Left cardiac atrium (tissue), 4 donors: ENCODE data around the gene ZSCAN21. TPM values are rescaled to one million over a fixed set of nuclear protein-coding genes. Genes with fewer than 3 reads are reported as not detected.
A peak's percentile ranks its signal among the peaks of the same experiment; 100 is the strongest.

Experiments
- ATAC-seq, 2 donors: fragments of 200-7000 bp; cut with Tn5 transposase; one replicate each; pipeline ENCODE4 v1.9.1; 2020; ENCODE audit warnings: mild to moderate bottlenecking in 2 of 2, moderate library complexity in 2 of 2
- DNase-seq: peaks from one replicate; pipeline ENCODE4 v3.0.0-alpha.2; 2020
- intact Hi-C, 2 donors: fragments of 100-400 bp; cut with DNase I; formaldehyde crosslinking; loops; one replicate each; pipeline versions ENCODE4 v1.14.1 to v1.15.1; 2022 to 2023
- total RNA-seq, 2 donors: library from RNA; stranded (reverse); fragmentation: NEBNext Ultra II Directional; extraction: Animal tissue kit (Norgen Biotek cat#: 25700); gene quantifications; one replicate each; pipeline ENCODE4 v1.2.1, GENCODE V29; 2021
- donor health status: DM: no; HTN: yes; CAD: no.
- donor health status: DM: no; HTN: yes; CAD: no; lungs with severe emphysema.
- donor health status: DM: yes; HTN: yes; CAD: no.
- donor health status: Dilated cardiomyopathy.

The ZSCAN21 gene
- total RNA-seq, 2 donors from 2014 or later, result 8.4 to 9.1 TPM

DNA sequence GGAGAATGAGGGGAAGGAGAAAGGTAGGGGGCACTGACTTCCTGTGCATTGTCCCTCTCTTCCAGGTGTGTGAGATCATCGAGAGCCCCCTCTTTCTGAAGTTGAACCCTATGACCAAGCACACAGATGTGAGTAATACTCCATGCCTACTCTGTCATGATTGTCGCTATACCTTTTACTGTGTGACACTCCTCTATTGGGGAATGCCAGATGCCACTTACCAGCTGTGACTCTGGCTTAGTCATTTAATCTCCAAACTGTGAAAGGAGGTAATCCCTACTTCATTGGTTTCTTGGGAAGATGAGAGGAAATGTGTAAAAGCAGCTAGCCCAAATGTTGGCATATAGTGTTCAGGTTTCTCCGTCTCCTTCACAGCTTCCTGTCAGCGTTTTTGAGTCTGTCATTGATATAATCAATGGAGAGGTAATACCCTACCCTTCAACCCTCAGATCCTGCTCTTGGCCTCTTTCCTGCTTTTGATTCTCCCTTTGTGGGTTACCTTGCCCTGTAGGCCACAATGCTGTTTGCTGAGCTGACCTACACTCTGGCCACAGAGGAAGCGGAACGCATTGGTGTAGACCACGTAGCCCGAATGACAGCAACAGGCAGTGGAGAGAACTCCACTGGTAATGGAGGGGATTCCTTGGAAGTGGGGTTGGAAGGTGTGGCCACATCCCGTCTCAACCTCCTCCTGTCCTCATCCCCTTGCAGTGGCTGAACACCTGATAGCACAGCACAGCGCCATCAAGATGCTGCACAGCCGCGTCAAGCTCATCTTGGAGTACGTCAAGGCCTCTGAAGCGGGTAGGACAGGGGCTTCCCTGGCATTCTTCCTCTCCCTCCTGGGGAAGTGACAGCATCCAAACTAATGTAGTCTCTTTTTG is 41.2 kb downstream of the ZSCAN21 start:
- intact Hi-C loops, result no loop called here
- ATAC-seq (no peak), DNase-seq (no peak)

DNA sequence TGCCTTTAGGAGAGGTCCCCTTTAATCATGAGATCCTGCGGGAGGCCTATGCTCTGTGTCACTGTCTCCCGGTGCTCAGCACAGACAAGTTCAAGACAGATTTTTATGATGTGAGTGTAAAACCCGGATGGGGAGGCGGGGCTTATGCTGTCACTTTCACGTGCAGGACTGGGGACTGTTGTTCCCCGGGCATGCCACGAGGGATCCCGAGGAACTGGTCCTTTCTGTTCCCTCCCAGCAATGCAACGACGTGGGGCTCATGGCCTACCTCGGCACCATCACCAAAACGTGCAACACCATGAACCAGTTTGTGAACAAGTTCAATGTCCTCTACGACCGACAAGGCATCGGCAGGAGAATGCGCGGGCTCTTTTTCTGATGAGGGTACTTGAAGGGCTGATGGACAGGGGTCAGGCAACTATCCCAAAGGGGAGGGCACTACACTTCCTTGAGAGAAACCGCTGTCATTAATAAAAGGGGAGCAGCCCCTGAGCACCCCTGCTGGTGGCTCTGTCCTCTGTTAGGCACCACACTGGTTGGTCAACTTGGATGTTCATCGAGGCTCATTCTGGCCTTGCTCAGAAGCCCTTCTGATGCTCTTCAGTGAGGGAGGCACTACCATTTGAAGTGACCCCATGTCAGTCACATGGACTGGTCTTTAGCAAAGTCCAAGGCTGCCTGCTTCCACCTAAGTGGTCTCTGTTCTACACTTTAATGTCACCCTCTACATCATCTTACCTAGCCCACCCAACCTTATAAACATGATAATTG is 42.0 kb downstream of the ZSCAN21 start:
- DNase-seq (no peak), ATAC-seq (no peak)
- intact Hi-C loops, result no loop called here

- DNase-seq (no peak), ATAC-seq (no peak)
- intact Hi-C loops, result no loop called here
Observed at GRCh38 chr7:100093054-100093453, 43.5 kb downstream of the ZSCAN21 start.

DNA sequence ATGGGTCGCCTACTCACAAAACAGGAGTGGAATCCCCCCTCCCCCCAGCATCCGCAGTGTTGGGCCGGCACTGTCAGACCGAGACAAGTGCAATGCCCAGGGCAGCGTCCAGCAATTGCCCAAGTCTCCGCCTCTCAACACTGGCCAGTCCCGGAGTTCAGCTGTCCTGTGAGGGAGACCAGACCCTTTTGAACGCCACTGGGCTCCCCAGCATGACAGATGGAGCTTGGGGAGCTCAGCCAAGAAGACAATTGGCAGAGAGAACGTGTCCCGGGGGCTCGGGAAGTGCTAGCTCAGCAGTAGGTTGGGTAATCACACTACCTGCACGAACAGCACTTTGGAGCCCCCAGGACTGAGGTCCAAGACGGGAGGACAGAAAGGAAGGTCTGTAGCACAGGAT is 43.9 kb downstream of the ZSCAN21 start:
- intact Hi-C loops, result no loop called here
- DNase-seq (no peak), ATAC-seq (peak in 1 of 2 donors; percentile 59)

GRCh38 chr7:100093925-100094486 is 44.4 kb downstream of the ZSCAN21 start:
- DNase-seq (no peak), ATAC-seq (peak in 1 of 2 donors; percentile 34)
- intact Hi-C loops, result no loop called here

GRCh38 chr7:100095289-100095688 is 45.7 kb downstream of the ZSCAN21 start:
- intact Hi-C loops, result no loop called here
- ATAC-seq (no peak), DNase-seq (no peak)

DNA sequence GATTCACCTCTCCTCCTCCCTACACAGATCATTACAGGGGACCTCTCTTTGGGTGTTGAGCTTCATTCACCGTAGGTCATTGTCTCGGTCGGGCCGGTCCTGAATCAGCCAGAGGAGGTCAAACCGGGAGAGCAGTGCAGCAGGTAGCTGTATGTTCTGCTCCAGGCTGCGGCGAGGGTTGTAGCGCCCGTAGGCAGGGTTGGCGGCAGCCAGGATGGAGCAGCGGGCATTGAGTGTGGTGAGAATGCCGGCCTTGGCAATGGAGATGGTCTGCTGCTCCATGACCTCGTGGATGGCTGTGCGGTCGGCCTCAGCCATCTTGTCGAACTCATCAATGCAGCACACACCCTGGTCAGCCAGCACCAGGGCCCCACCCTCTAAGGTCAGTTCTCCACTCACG is 46.1 kb downstream of the ZSCAN21 start:
- intact Hi-C loops, result no loop called here

GRCh38 chr7:100098913-100099312 is 49.3 kb downstream of the ZSCAN21 start:
- DNase-seq (no peak), ATAC-seq (no peak)
- intact Hi-C loops, result no loop called here

More for the DNA sequence above, 46.1 kb downstream of the ZSCAN21 start:
- no peak for DNase-seq
- no peak for ATAC-seq

DNA sequence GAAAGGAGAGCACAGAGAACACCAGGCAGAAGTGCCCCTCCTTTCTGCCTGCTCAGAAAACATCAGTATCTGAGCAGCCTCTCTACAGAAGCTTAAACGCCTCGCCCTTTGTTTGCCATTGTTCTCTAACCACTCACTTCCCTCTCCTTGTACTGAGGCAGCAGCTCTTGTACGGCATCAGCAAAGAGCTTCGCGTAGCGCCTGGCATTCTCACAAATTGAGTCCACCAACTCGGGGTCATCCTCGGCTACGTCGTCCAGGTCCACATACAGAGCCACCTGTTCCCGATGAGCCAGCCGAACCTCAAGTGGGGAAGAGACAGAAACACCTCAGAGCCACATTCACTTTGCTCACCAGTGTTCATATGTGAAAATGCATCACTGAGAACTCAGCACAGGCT is 49.9 kb downstream of the ZSCAN21 start:
- intact Hi-C loops, result no loop called here
- ATAC-seq (no peak), DNase-seq (no peak)

- ATAC-seq, result peak; percentile 92 to 95
- intact Hi-C loops, result no loop called here
- DNase-seq, result peak; percentile 94
Observed at GRCh38 chr7:100100420-100101015, 50.9 kb downstream of the ZSCAN21 start.

GRCh38 chr7:100101016-100101862 is 51.7 kb downstream of the ZSCAN21 start, which contains the start of the genes AP4M1 and MCM7:
Gene AP4M1 (plus strand): TSS chr7:100101643. CDS start chr7:100101715, 72 bp downstream.
Gene MCM7 (minus strand): TSS chr7:100101397. CDS start chr7:100101294, 103 bp downstream.
- intact Hi-C loops, result no loop called here
- peak; percentile 96 to 97 for ATAC-seq
- peak; percentile 99 for DNase-seq

DNA sequence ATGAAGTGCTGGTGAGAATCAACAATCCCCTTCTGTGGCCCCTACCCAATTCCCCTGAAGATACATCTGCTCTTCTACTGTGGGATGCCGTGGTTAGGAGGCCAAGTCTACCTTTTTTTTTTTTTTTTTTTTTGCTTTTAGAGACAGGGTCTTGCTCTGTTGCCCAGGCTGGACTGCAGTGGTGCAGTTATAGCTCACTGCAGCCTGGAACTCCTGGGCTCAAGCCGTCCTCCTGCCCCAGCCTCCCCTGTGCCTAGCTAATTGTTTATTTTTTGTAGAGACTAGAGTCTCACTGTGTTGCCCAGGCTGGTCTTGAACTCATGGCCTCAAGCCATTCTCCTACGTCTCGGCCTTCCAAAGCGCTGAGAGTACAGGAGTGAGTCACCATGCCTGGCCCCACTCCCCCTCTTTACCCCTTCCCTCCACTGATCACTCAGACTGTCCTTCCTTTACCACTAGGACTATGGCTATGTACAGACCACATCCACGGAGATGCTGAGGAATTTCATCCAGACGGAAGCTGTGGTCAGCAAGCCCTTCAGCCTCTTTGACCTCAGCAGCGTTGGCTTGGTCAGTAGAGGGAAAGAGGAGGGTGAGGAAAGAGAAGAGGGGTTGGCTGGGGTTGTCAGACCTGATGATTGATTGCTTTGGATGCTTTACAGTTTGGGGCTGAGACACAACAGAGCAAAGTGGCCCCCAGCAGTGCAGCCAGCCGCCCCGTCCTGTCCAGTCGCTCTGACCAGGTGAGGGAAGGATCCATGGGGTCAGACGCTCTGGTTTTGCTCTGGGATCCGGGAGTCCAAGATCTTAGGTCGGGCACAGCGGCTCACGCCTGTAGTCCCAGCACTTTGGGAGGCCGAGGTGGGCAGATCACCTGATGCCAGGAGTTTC is 53.6 kb downstream of the ZSCAN21 start:
- intact Hi-C loops, result no loop called here
- no peak for DNase-seq
- no peak for ATAC-seq

- ATAC-seq (no peak), DNase-seq (no peak)
- intact Hi-C loops, result no loop called here
Observed at GRCh38 chr7:100105534-100105933, 56.0 kb downstream of the ZSCAN21 start.

GRCh38 chr7:100106633-100107032 is 57.1 kb downstream of the ZSCAN21 start:
- ATAC-seq (no peak), DNase-seq (no peak)
- intact Hi-C loops, result no loop called here

DNA sequence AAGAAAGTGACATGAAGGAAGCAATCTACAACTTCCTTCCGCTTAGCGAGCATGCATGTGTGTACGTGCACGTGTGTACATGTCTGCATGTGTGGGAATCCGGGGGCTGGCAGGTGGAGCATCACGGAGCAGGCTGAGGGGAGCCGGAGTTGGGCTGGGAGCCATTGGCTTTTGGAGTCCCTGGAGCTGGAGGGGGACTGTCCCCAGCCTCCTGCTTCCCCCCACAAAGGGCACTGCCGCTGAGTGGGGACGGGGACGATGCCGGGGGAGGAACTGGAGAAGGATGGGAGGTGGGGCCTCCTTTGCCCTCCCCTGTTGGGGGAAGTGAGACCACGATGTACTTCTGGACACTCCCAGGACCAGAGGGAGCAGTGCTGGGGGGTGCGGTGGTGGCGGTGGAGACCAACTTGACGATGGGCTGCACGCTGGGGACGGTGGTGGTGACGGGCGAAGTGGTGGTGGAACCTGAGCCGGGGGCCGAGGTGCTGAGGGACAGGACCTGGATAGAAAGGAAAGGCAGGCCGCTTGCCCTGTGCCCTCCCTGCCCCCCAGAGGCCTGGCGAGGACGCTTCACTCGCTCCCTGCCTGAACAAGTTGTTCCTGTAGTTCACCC is 57.7 kb downstream of the ZSCAN21 start:
- ATAC-seq, result no peak
- no peak for DNase-seq
- intact Hi-C loops, result no loop called here

DNA sequence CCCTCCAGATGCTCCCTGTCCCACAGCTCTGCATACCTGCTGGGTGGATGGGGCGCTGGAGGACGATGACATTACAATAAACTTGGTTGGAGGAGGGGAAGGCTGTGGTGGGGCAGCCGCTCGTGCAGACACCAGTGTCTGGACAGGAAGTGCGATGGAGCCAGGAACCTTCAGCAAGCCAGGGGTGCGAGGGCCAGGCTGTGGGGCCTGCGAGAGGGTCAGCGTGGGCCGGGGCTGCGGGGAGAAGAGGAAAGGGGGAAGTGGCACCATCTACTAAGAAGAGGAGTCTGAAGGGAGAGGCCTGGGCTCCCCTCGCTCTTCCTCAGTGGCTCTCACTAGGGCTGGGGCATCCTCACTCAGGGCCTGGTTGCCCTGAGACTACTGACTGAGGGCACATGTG is 58.3 kb downstream of the ZSCAN21 start:
- DNase-seq, result no peak
- no peak for ATAC-seq
- intact Hi-C loops, result no loop called here

DNA sequence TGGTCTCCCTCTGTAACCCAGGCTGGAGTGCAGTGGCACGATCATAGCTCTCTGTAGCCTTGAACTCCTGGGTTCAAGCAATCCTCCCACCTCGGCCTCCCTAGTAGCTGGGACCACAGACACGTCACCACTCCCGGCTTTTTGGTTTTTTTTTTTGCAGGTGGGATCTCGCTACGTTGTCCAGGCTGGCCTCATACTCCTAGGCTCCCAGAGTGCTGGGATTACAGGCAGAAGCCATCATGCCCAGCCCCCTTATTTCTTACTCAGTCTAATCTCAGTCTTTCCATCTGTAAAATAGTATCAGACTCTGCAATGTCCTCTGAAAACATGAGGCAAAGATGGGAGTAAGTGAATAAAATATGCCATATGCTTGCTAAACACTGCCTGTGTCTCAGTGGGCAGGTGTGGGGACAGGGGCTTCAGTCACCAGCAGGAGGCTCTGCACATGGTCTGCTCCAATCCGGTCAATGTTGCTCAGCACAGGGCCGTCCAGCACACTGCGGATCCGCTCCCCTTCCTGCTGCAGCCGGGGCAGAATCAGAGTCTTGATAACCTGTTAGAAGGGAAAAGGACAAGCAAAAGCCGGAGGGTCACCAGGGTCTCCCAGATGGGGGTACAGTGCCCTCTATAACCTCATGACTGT is 60.1 kb downstream of the ZSCAN21 start:
- DNase-seq (no peak), ATAC-seq (no peak)
- intact Hi-C loops, result no loop called here
